GM19397 (cell line): ENCODE results near the gene LAD1.

Experiments used
- ATAC-seq: cut with Tn5 transposase; IDR thresholded peaks from one replicate; pipeline ENCODE4 v1.9.1; 2021; ENCODE audit warnings: mild to moderate bottlenecking, moderate library complexity; ENCODE audit not compliant: unreplicated experiment

LAD1 gene

DNA sequence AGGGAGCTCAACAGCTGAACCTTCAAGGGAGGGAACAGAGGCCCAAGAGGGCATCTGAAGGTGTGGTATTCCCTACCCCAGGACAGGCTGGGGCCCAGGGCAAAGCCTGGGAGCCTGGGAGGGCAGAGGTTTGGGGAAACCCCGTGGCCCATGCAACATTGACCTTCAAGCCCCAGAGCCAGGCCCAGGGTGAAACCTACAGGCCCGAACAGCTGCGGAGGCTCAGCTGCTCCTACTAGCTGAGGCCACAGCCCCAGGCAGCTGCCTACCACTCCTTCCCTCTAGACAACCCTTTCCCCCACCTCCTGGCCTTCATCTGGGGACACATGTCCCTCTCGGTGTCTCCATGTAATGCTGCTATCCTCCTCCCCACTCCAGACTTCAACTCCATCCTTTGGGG lies 3.2 kb downstream of the LAD1 start:
- no peak for ATAC-seq

DNA sequence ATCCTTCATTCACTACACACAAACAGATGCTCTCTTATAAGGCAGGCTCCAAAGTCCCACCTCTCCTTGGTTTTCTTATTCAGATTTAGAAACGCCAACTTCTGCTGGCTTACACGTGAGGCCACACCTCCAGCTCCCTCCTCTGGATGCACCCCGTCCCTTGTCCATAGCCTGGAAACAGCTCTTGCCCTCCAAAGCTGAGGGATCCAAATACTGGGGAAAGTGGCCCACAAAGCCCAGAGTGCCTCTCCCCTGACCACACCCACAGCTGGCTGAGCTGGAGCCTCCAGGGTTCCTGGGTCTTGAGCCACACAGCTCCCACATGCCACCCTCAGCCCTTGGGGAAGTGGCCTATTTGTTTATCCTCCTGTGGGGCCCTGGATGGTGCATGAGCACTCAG lies 4.5 kb downstream of the LAD1 start:
- ATAC-seq = no peak

DNA sequence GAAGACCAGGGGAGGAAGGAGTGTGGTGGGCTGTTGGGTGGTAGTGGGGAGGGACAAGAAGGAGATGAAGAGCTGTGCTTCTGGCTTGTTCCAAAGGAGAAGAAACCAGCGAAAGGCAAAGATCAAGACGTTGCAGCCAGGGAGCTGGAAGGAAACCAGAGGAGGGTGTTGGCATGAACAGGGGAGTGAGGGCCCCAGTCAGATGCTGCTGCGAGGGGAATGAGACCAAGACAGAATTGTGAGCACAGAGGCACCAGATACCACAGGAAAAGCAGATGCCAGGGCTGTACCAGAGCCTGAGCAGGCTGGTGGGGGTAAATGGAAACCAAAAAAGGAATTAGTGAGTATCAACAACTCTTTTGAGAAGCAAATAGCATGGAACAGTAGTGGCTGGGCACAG lies 6.0 kb downstream of the LAD1 start:
- no peak for ATAC-seq

DNA sequence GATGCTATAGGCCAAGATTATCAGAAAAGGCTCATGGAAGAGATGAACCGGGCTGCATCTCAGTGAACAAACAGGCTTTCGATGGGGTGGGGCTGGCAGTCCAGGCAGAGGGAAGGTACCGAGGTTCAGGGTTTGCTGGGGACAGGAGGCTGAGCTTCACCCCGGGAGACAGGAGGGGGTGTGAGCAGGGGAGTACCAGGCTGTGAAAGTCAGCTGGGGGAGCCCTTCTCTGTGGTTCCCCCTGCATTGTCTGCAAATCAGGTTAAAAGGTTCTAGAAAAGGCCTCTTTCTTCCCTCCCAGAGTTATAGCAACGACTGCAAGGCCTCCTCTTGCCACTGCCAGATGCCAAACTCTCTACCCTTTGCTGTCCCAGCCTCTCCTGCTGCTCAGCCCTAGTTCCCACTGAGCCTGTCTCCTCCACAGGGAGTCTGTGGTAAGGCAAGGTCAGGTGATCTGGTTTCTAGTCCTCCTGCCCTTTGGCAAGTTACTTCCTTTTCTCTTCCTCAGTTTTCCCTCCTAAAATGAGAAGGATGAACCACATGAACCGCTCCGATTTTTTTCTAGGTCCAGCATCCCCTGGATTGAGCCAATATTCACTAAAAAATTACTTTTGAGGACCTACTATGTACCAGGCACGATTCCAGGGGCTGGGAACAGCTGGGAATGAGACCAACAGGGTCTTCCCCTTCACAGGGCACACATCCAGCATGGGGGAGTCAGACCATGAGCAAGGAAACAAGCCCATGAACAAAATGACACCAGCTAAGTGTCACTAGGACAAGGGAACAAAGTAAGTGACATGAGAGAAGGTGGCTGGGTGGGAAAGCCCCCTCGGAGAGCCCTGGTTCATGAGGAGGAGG lies 7.2 kb downstream of the LAD1 start:
- ATAC-seq = no peak

DNA sequence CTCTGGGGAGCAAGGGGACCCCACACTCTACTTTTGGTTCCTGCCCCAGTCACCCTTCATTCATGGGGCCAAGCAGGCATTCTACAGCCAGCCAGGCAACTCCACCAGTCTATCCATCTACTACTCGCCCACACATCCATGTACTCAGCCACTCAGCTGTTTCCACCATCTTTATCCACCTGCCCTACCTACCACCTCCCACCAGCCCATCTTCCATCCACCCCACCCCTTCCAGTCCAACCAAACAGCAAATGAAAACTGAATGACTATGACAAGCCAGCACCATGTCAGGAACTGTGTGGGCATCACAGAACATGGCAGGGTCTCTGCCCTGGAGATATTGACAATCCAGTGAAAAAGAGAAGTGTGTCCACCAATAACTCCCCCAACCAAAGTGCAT lies 7.9 kb downstream of the LAD1 start:
- ATAC-seq = no peak

DNA sequence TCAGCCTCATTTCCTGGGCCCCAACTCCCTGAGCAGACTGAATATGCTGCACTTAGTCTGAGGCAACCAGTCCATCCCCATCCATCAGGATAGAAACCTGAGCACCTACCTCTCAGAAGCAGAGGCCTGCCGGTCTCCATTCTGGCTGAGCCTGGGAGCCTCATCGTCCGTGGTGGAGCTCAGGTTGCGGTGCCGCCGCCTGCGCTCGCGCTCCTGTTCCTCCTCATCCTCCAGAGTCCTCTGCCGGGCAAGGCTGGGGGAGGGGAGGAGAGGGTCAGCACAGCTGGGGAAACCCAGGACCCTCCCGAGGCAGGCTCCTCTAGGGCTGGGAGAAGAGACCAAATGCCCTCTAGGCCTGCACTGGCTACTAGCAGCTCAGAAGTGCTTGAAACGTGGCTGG lies 10.1 kb downstream of the LAD1 start:
- no peak for ATAC-seq

DNA sequence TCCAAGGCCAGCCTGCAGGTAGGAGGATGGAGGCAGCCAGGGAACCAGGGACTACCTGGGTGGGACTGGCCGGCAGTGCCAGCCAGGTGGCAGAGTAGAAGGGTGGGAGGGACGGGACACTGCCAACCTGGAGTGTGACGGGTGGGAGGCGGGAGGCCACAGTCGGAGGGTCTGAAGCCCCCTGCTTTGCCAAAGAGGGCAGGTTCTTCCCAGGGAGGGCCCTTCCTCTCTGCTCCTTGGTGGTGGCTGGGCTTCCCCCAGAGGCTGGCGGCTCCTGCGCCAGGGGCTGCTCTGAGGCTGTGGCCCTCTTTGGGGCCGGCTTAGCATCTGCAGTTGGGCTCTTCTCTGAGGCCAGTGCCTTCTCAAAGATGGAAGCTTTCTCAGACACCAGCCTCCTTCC lies 12.9 kb downstream of the LAD1 start:
- no peak for ATAC-seq

DNA sequence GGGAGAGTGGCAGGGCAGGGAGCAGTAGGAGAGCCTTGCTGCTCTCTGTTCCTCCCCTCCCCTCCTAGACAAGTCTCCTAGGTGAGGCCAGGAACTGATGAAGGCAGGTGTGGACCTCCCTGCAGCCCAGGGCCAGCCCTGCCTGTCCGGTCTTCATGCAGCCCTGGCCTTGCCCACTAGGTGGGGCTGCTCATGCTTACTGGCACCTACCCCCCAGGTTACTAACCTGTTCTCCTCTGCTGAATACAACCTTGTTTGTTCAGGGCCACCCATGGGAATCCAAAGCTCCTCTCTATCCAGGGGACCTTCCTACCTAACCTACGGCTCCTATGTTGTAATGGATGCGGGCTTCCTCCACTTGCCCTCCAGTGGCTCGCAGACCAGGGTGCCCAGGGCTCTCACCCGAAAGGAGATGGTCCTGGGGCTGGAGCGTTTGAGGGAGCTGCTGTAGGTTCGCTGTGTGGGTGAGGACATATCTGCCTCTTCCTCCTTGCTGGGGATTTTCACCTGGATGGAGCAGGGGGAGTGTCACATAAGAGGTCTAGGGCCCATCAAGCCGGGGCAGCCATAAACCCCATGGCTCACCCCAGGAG lies 13.7 kb downstream of the LAD1 start:
- peak; percentile 74 for ATAC-seq

DNA sequence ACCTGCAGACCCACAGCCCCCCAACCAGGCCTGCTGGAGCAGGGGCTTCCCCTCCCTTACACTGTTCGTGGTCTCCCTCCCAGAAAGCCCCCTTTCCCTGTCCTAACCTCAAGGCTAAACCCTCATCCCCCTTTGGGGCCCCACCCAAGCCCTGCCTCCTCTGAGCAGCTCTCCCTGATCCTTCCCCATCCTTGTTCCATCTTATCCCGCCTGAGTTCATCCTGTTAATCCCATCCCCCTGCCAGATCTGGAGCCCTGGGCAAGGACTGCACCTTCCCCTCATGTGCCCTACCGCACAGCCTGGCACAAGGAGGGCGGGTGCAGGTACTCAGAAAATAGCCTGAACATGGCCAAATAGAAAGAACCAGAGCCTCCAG lies 14.7 kb downstream of the LAD1 start:
- ATAC-seq = no peak

DNA sequence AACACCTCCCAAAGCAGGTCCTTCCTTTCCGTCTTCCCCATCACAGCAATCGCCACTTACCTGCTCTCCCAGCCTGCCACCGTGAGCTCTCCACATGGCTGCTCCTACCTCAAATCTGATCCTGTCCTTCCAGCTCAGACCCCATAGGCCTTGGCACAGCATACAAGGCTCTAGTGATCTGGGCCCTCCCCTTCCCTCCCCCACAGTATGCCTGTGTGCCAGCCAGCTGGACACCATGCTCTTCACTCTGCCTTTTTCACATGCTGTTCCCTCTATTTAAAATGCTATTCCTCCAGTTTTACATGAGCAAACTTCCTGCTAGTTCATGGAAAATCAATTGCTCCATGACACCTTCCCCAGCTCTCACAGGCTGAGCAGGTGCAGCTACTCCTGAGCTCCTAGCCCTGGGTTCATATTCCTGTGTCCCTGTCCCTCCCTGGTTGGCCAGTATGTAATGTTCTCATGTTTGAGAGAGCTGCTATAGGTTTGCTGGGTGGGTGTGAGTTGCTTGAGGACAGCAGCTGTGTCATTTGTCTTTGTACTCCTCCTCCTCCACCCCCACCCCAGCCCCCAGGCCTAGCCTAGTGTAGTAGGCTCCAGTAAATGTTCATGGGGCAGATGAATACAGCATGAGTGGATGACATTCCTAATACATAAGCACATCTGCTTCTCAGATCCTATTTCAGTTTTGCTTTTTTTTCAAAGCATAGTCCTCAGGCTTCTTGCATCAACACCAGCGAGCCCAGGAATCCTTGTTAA lies 15.3 kb downstream of the LAD1 start:
- ATAC-seq = no peak

DNA sequence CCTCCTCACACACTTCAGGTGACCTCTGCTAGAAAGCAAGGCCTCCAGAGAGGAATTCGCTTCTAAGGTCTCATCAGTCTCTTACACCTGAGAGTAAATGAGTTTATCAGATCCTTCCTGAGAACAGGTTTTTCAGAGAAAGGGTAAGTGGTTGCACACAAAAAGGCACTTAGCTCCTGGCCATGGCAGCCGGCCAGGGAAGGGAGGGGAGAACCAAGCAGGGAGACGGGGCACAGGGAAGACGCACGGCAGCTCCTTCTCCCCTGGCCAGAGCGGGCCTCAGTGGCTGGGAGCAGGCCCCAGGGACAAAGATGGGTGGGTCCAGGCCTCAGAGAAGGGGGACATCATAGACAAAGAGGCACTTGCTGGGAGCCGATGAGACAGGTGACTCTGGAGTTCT lies 18.0 kb downstream of the LAD1 start:
- no peak for ATAC-seq

DNA sequence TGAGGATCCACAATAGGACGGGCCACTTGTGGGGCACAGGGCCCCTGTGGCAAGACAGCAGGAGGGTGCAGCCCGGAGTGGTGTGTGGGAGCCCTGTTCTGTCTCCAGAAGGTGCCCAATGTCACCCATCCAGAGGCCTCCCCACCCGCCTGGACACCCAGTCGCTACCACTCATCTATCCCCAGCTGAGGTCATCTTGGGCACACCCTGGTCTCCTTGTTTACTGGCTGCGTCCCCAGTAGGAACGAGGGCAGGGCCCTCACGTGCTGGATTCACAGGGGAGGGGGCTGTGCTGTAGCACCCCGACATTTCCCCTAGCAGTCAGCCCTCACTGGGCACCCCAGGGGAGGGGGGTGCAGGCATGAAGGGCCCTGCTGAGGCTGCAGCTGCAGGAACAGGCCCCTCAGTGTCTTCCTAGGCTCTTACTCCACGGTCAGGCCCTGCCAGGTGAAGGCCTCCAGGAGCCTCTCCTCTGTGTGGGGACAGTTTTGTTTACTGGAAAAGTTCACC lies 19.3 kb downstream of the LAD1 start:
- ATAC-seq = no peak

DNA sequence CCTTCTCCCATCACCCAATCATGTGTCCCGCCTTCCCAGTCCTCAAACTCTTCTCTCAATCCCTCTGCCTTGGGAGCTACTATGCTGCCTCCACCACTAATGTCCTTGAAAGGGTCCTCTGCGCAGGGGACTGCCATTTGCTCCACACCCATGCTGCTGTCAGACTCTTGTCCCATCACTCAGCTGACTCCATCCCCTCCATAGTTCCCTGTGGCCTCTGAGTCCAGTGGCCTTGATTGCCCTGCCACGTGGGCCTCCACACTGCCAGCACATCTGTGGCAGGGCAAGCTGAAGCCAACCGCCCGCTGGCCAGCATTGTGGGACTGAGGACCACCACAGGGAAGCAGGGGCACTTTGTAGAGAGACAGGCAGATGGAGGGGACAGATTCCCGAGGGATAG lies 20.3 kb downstream of the LAD1 start:
- no peak for ATAC-seq

DNA sequence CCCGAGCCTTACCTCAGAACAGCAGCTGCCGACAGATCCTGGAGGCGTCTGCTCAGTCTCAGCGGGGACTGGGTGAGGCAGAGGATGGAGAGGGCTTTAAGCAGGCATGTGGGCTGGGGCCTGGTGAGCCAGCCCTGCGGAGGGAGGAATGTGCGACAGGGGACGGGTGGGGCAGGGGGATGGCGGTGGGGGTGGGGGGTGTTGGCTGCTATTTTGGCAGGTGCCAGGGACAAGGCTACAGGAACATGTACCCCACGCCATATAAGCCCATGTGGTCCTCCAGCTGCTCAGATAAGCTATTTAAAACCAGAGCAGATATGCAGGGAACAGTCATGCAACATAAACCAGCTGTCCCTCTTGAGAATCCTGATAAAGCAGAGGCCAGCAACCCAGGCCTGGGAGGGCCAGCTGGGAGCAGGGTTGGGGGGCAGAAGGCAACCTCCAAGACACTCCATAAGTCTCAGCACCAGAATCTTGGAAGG lies 21.5 kb downstream of the LAD1 start, which contains the start of gene TNNT2:
TNNT2 (minus strand) TSS at position 70 of the 482 bp plus-strand sequence. CDS start 4,426 bp downstream, outside the sequence.
- ATAC-seq = no peak

DNA sequence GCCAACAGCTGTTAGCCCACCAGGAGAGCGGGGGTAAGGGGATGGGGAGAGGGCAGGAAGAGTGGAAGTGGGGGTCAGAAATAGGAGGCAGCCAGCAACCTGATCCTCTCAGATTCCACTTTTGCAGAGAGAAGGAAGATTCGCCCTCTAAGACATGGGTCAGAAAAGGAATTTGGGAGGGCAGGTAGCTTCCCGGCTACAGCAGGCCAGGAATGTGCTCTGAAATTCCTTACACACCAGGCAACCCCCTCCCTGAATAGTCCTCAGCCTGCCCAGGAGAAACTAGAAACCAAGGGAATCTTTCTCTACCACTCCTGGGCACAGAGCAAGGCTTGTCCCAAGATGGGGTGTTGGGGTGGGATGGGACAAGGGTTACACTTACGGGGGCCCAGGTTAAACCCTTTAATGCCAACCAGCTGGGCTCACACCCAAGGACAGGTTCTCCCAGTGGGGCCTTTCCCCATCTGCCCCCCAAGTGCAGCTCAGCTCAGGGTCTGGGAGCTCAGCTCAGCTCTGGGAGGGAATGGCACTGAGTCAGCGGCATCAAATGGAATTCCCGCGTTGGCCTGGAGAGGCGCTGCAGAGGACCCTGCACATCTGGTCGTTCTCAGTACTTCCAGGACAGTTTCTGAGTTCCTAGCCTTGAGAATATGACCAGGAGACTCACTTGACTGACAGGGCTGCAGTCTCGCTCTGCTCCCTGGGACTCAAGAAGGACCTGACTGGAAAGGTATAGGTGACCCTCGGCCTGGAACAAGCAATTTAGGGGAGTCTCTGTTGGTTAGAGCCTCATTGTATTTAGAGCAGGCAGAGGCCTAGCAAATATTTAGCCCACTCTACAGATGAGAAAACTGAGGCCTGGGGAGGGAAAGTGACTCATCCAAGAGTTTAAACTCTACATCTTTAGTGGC lies 22.4 kb downstream of the LAD1 start:
- no peak for ATAC-seq

DNA sequence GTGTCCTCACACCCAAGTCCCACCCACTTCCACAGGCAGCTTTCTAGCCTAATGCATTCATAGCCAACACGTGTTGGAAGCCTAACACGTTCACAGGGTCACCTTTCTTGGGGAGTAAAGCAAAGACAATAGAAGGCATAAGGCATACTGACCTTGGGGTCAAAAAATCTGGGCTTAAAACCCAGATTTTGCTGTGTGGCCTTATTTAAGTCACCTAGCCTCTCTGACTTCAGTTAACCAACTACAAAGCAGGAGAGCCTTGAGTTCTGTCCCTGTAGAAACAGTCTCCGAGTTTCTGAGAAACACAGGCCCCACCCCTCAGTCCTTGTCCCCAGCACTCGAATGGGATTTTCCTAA lies 23.0 kb downstream of the LAD1 start:
- no peak for ATAC-seq

DNA sequence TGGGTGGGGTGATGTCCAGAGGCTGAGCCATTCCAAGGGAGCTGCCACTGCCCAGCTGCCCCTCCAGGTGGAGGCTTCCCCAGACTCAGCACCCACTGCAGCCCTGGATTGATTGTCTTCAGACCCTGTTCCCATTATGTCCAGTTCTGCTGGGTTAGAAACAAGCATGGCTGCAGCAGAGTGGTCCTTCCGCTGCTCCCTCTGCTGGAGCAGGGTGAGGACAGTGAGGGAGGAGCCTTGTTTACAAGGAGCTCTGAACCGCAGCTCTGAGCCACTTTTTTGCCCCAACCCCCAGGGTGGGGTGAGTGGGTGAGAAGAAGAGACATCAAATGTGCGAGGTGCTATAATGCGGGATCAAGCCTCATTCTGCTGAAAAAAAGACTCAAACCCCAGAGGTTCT lies 24.0 kb downstream of the LAD1 start:
- ATAC-seq = no peak

DNA sequence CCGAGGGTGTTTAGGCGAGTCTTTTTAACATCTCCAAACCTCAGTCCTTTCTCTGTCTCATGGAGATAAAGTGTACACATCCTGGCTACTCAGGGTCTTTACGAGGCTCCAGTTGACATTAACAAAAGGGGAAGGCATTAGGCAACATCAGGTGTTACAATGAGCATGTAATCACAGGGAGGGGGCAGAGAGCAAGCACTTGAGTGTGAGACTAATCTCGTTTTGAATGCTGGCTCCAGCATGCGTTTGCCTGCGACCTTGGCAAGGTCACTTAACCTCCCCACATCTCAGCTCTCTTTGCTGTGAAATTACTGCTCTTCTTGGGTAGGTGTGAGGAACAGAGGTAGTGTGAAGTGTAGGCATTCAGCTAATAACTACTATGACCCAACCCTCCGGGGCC lies 24.8 kb downstream of the LAD1 start:
- ATAC-seq = no peak

DNA sequence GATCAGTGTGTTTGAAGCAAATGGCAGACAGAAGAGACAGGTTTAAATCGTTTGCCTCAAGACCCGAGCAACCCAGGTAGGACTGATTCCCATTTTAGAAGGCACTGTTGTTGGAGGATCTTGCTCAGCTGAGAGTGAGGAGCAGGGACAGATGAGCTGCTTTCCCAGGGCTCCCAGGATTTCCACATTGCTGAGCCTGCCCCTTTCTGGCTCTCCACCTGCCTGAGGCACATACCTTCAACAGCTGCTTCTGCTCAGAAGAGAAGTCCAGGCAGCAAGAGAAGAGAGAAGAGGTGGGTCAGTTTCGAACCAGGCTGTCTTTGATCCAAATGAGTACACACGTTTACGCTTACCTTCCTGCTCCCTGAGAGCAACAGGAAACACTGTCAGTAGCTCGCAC lies 27.3 kb downstream of the LAD1 start:
- no peak for ATAC-seq

DNA sequence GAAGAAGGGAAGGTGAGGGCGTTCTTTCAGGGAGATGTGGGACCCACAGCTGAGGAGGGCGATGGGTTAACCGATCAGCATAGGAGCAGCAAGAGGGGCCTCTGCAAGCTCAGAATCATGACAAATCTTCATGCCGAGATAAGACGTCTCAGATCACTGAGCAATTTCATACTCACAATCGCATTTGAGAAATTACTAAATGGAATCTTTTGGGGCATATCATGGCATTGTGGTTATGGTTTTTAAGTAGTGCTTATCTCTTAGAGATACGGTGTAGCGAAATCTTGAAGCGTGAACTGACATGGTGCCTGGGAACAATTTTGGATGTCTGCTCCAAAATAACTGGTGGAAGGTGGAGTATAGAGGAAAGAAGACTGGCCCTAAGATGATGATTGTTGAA lies 27.8 kb downstream of the LAD1 start:
- ATAC-seq = no peak

DNA sequence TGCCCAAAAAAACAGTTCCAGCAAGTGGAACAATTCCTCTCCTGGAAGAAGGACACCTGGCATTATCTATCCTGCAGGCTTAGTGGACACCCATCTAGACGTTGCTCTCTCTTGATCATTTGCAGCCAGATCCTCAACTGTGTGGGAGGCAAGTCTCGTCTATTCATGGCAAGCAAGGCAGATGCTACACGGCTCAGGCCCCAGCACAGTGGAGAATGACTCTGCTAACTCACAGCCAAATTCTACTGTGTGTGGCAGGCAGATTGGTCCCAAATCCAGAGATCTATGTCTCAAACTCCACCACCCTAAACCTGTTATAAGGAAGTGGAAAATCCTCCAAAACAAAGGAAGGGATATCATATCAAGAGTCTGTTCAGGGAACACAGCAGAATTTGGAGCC lies 28.6 kb downstream of the LAD1 start:
- ATAC-seq = no peak
